ENCODE measurements around the gene THSD1. TPM values are rescaled to one million over a fixed set of nuclear protein-coding genes. Genes with fewer than 3 reads are reported as not detected.

THSD1 gene
- total and polyA plus RNA-seq, 4 donors, result 0.74 to 2.8 (median 1.4) TPM

GRCh38 chr13:52454820-52455676 lies 49.1 kb upstream of the THSD1 start, which contains the start of gene CKAP2:
TSS of gene CKAP2 (plus strand) at chr13:52455478. CDS start at chr13:52455557, 79 bp downstream.
- WGBS, result under 1% methylated on average over 56 of the region's 56 CpGs
- Histone ChIP-seq H3K9me3 (ENCODE audit: control insufficient read depth in 4 of 4, low read length in 3 of 4) (no peaks in the 10 kb centered on the region), H3K9ac (ENCODE audit: low read depth in 1 of 2, low read length in 2 of 2) (peak within 1 kb of the TSS; percentile 1 to 80), H3K4me3 (ENCODE audit: low read depth in 1 of 3, low read length in 3 of 3) (peak within 1 kb of the TSS; percentile 81 to 99 (median 83)), H3K27ac (ENCODE audit: low read depth in 1 of 2, low read length in 2 of 2) (peak within 1 kb of the TSS; percentile 66 to 85), H3K36me3 (ENCODE audit: control insufficient read depth in 4 of 4, insufficient read depth in 3 of 4, low read depth in 1 of 4, low read length in 3 of 4) (no peaks in the 10 kb centered on the region), H3K4me1 (ENCODE audit: control insufficient read depth in 4 of 4, insufficient read depth in 4 of 4, low read length in 3 of 4) (peaks cover 0 to 23% (median 17%) of the 10 kb centered on the region in 4 donors), H3K27me3 (ENCODE audit: control insufficient read depth in 4 of 4, insufficient read depth in 4 of 4, low read length in 3 of 4) (no peaks in the 10 kb centered on the region)
- TF ChIP-seq EGR1 (IDR thresholded peaks at IDR 0.05; ENCODE audit: low read depth in 2 of 2) (no peak), FOXA1 (IDR thresholded peaks at IDR 0.05) (no peak), RAD21 (IDR thresholded peaks at IDR 0.05) (peak in 1 of 2 donors; percentile 12), CTCF (IDR thresholded peaks at IDR 0.05; ENCODE audit: low read depth, low read length, missing input control) (no peak), FOXA2 (IDR thresholded peaks at IDR 0.05) (peak; percentile 7), REST (IDR thresholded peaks at IDR 0.05) (peak; percentile 69), JUND (IDR thresholded peaks at IDR 0.05) (no peak), YY1 (IDR thresholded peaks at IDR 0.05) (no peak), HNF4A (conservative IDR thresholded peaks at IDR 0.05) (peak in 1 of 2 donors; percentile 18), RXRA (IDR thresholded peaks at IDR 0.05) (peak in 1 of 2 donors; percentile 2), SP1 (IDR thresholded peaks at IDR 0.05) (peak; percentile 91), NR2F2 (IDR thresholded peaks at IDR 0.05) (no peak), HNF4G (IDR thresholded peaks at IDR 0.05) (no peak), ATF3 (IDR thresholded peaks at IDR 0.05) (no peak), ZBTB33 (IDR thresholded peaks at IDR 0.05) (no peak), TAF1 (conservative IDR thresholded peaks at IDR 0.05) (peak; percentile 89), MAX (IDR thresholded peaks at IDR 0.05) (no peak), GABPA (IDR thresholded peaks at IDR 0.05 in 1 of 2, conservative IDR thresholded peaks at IDR 0.05 in 1 of 2) (no peak)
- DNase-seq (ENCODE audit: low spot score), result peak; percentile 95

All from liver (tissue), 9 donors.